NOMO-1 treated with dmso at 0.1 percent for 144 hours (cell line): ENCODE data around the gene LSS.
"Not testable (repeated sequence)": the region's sequence is repeated elsewhere in the genome, so short reads cannot be mapped to it uniquely, and the experiment has no call there.

Experiments used
- DNase-seq: peaks from one replicate; lab custom pipeline; 2025; ENCODE audit not compliant: unreplicated experiment; lab: John Stamatoyannopoulos, UW

The LSS gene

GRCh38 chr21:46206163-46207005 lies 22.2 kb downstream of the LSS start:
- no peak for DNase-seq

GRCh38 chr21:46205766-46206162 lies 22.8 kb downstream of the LSS start:
- DNase-seq = no peak

GRCh38 chr21:46205166-46205565 lies 23.4 kb downstream of the LSS start:
- DNase-seq = no peak

GRCh38 chr21:46203203-46203600 lies 25.4 kb downstream of the LSS start:
- no peak for DNase-seq

- DNase-seq = no peak
These were observed 25.9 kb downstream of the LSS start for GRCh38 chr21:46202592-46203202.

GRCh38 chr21:46200877-46201803 lies 27.4 kb downstream of the LSS start:
- not testable (repeated sequence) for DNase-seq

- DNase-seq = no peak
These were observed 28.9 kb downstream of the LSS start for GRCh38 chr21:46199436-46200373.

GRCh38 chr21:46196733-46197132 lies 31.8 kb downstream of the LSS start:
- no peak for DNase-seq

- no peak for DNase-seq
These were observed 32.9 kb downstream of the LSS start for GRCh38 chr21:46195595-46196195.

- no peak for DNase-seq
These were observed 33.9 kb downstream of the LSS start for GRCh38 chr21:46194374-46195334.

- no peak for DNase-seq
These were observed 34.7 kb downstream of the LSS start for GRCh38 chr21:46193829-46194373.

GRCh38 chr21:46191686-46192575 lies 36.6 kb downstream of the LSS start:
- no peak for DNase-seq

GRCh38 chr21:46191257-46191685 lies 37.3 kb downstream of the LSS start:
- no peak for DNase-seq

GRCh38 chr21:46190491-46191131 lies 38.0 kb downstream of the LSS start:
- no peak for DNase-seq

GRCh38 chr21:46189959-46190490 lies 38.5 kb downstream of the LSS start:
- DNase-seq = no peak

- no peak for DNase-seq
These were observed 39.2 kb downstream of the LSS start for GRCh38 chr21:46189213-46189958.
